ENCODE measurements around the gene TSPAN18.

TSPAN18 gene

GRCh38 chr11:44797051-44797450, 70.3 kb downstream of the TSPAN18 start:
- DNase-seq (ENCODE audit: low spot score) = no peak

GRCh38 chr11:44797886-44798606, 71.3 kb downstream of the TSPAN18 start:
- no peak for DNase-seq (ENCODE audit: low spot score)

- DNase-seq (ENCODE audit: low spot score) = no peak
Observed at GRCh38 chr11:44798607-44798972, 71.8 kb downstream of the TSPAN18 start.

GRCh38 chr11:44799012-44799411, 72.2 kb downstream of the TSPAN18 start:
- no peak for DNase-seq (ENCODE audit: low spot score)

- DNase-seq (ENCODE audit: low spot score) = no peak
Observed at GRCh38 chr11:44802347-44802746, 75.6 kb downstream of the TSPAN18 start.

GRCh38 chr11:44803009-44803408, 76.2 kb downstream of the TSPAN18 start:
- no peak for DNase-seq (ENCODE audit: low spot score)

GRCh38 chr11:44804449-44805437, 78.0 kb downstream of the TSPAN18 start:
- no peak for DNase-seq (ENCODE audit: low spot score)

GRCh38 chr11:44805596-44805995, 78.8 kb downstream of the TSPAN18 start:
- no peak for DNase-seq (ENCODE audit: low spot score)

GRCh38 chr11:44808053-44808753, 81.4 kb downstream of the TSPAN18 start:
- DNase-seq (ENCODE audit: low spot score) = no peak

GRCh38 chr11:44809283-44809682, 82.5 kb downstream of the TSPAN18 start:
- DNase-seq (ENCODE audit: low spot score) = no peak

GRCh38 chr11:44811841-44812448, 85.2 kb downstream of the TSPAN18 start:
- DNase-seq (ENCODE audit: low spot score) = no peak

GRCh38 chr11:44812971-44813370, 86.2 kb downstream of the TSPAN18 start:
- DNase-seq (ENCODE audit: low spot score) = no peak

GRCh38 chr11:44813401-44813800, 86.6 kb downstream of the TSPAN18 start:
- DNase-seq (ENCODE audit: low spot score) = no peak

GRCh38 chr11:44814881-44815592, 88.3 kb downstream of the TSPAN18 start:
- DNase-seq (ENCODE audit: low spot score) = no peak

GRCh38 chr11:44815917-44816456, 89.2 kb downstream of the TSPAN18 start:
- no peak for DNase-seq (ENCODE audit: low spot score)

GRCh38 chr11:44816761-44817160, 90.0 kb downstream of the TSPAN18 start:
- DNase-seq (ENCODE audit: low spot score) = no peak

- no peak for DNase-seq (ENCODE audit: low spot score)
Observed at GRCh38 chr11:44817207-44817949, 90.6 kb downstream of the TSPAN18 start.

GRCh38 chr11:44818110-44818509, 91.3 kb downstream of the TSPAN18 start:
- DNase-seq (ENCODE audit: low spot score) = no peak

GRCh38 chr11:44819346-44819745, 92.6 kb downstream of the TSPAN18 start:
- no peak for DNase-seq (ENCODE audit: low spot score)

- DNase-seq (ENCODE audit: low spot score) = no peak
Observed at GRCh38 chr11:44822369-44822768, 95.6 kb downstream of the TSPAN18 start.
